ENCODE data around the gene AK8. TPM values are rescaled to one million over a fixed set of nuclear protein-coding genes. Genes with fewer than 3 reads are reported as not detected.

Gene AK8
- under 1 TPM; 0.14 to 0.21 (median 0.18) TPM for total RNA-seq
- total RNA-seq (2013) = 3.3 TPM

GRCh38 chr9:132877824-132878694 lies at the start of gene AK8:
Gene AK8 (minus strand): TSS chr9:132878284. CDS start chr9:132878255, 29 bp downstream.
- peak; percentile 82 to 89 for DNase-seq
- Histone ChIP-seq H3K36me3 (ENCODE audit: control insufficient read depth, insufficient read depth, low read length) (no peaks in the 10 kb centered on the region), H3K9me3 (ENCODE audit: control insufficient read depth, insufficient read depth, low read length) (no peaks in the 10 kb centered on the region), H3K27ac (ENCODE audit: low read length) (peak within 1 kb of the TSS; percentile 56), H3K4me1 (ENCODE audit: control insufficient read depth, insufficient read depth, low read length) (peaks cover 45% of the 10 kb centered on the region), H3K4me3 (ENCODE audit: low read length) (peak within 1 kb of the TSS; percentile 78), H3K27me3 (ENCODE audit: control insufficient read depth, insufficient read depth, low read length) (no peaks in the 10 kb centered on the region)
- H3K36me3 Mint-ChIP-seq = no peaks in the 10 kb centered on the region
- intact Hi-C loops (cut with micrococcal nuclease) = loop anchor here (1.0 kb wide), 2 partner anchors 66 to 208 kb away; partner anchors contain the start of genes GTF3C4 and TSC1
- peak; percentile 81 to 90 (median 89) for ATAC-seq
- H3K27ac Mint-ChIP-seq = peak within 1 kb of the TSS; percentile 74 to 84
- TF ChIP-seq CTCF (IDR thresholded peaks at IDR 0.05) = no peak
- peaks cover 0 to 6% of the 10 kb centered on the region in 2 donors for H3K27me3 Mint-ChIP-seq (ENCODE audit: low read depth in 2 of 2)
- 2% methylated on average over 89 of the region's 89 CpGs for WGBS (ENCODE audit: insufficient coverage)
- H3K4me3 Mint-ChIP-seq = peak within 1 kb of the TSS; percentile 86
- H3K9me3 Mint-ChIP-seq = no peaks in the 10 kb centered on the region
- peaks cover 21 to 29% of the 10 kb centered on the region in 2 donors for H3K4me1 Mint-ChIP-seq

GRCh38 chr9:132927704-132928103 lies 49.6 kb upstream of the AK8 start:
- H3K4me3 ChIP-seq (ENCODE audit: low read length) = no peak overlapping the region
- H3K36me3 ChIP-seq (ENCODE audit: control insufficient read depth, insufficient read depth, low read length) = peaks cover 43% of the 10 kb centered on the region
- peaks cover 6 to 8% of the 10 kb centered on the region in 2 donors for H3K4me1 Mint-ChIP-seq
- H3K36me3 Mint-ChIP-seq = peaks cover 26% of the 10 kb centered on the region
- no peaks in the 10 kb centered on the region for H3K27me3 Mint-ChIP-seq (ENCODE audit: low read depth in 2 of 2)
- ATAC-seq (no peak), DNase-seq (no peak)
- H3K4me3 Mint-ChIP-seq = no peak overlapping the region
- TF ChIP-seq CTCF (IDR thresholded peaks at IDR 0.05) = no peak
- no peaks in the 10 kb centered on the region for H3K9me3 ChIP-seq (ENCODE audit: control insufficient read depth, insufficient read depth, low read length)
- no peak overlapping the region for H3K27ac ChIP-seq (ENCODE audit: low read length)
- intact Hi-C loops (cut with micrococcal nuclease) = no loop called here
- H3K4me1 ChIP-seq (ENCODE audit: control insufficient read depth, insufficient read depth, low read length) = no peaks in the 10 kb centered on the region
- WGBS (ENCODE audit: insufficient coverage) = 93% methylated on average over 7 of the region's 7 CpGs
- H3K9me3 Mint-ChIP-seq = no peaks in the 10 kb centered on the region
- H3K27me3 ChIP-seq (ENCODE audit: control insufficient read depth, insufficient read depth, low read length) = no peaks in the 10 kb centered on the region
- H3K27ac Mint-ChIP-seq = no peak overlapping the region

- H3K4me3 Mint-ChIP-seq = no peak overlapping the region
- intact Hi-C loops (cut with micrococcal nuclease) = no loop called here
- Histone ChIP-seq H3K27ac (ENCODE audit: low read length) (no peak overlapping the region), H3K4me1 (ENCODE audit: control insufficient read depth, insufficient read depth, low read length) (no peaks in the 10 kb centered on the region), H3K9me3 (ENCODE audit: control insufficient read depth, insufficient read depth, low read length) (no peaks in the 10 kb centered on the region), H3K36me3 (ENCODE audit: control insufficient read depth, insufficient read depth, low read length) (peaks cover 71% of the 10 kb centered on the region), H3K27me3 (ENCODE audit: control insufficient read depth, insufficient read depth, low read length) (no peaks in the 10 kb centered on the region), H3K4me3 (ENCODE audit: low read length) (no peak overlapping the region)
- no peaks in the 10 kb centered on the region for H3K27me3 Mint-ChIP-seq (ENCODE audit: low read depth in 2 of 2)
- 93% methylated on average over 9 of the region's 9 CpGs for WGBS (ENCODE audit: insufficient coverage)
- no peak overlapping the region for H3K27ac Mint-ChIP-seq
- peaks cover 57% of the 10 kb centered on the region for H3K36me3 Mint-ChIP-seq
- H3K9me3 Mint-ChIP-seq = no peaks in the 10 kb centered on the region
- no peak for TF ChIP-seq CTCF (IDR thresholded peaks at IDR 0.05)
- no peak for DNase-seq
- peaks cover 0 to 7% of the 10 kb centered on the region in 2 donors for H3K4me1 Mint-ChIP-seq
- no peak for ATAC-seq
Observed at GRCh38 chr9:132923346-132923902, 45.3 kb upstream of the AK8 start.

All from natural killer cell (primary cell).